GM10847 (cell line): ENCODE data around the gene ARHGEF38.

Experiments
- POLR2A ChIP-seq: IDR thresholded peaks from 2 replicates; pipeline ENCODE4 v1.6.1; 2011; ENCODE audit not compliant: insufficient read length; ENCODE audit errors: extremely low read depth

ARHGEF38 gene

GRCh38 chr4:105622269-105622668 is 69.8 kb downstream of the ARHGEF38 start:
- TF ChIP-seq POLR2A: no peak

GRCh38 chr4:105623099-105623498 is 70.7 kb downstream of the ARHGEF38 start:
- no peak for TF ChIP-seq POLR2A

- TF ChIP-seq POLR2A: no peak
Observed at GRCh38 chr4:105624530-105624929, 72.1 kb downstream of the ARHGEF38 start.

GRCh38 chr4:105625214-105625613 is 72.8 kb downstream of the ARHGEF38 start:
- no peak for TF ChIP-seq POLR2A

- no peak for TF ChIP-seq POLR2A
Observed at GRCh38 chr4:105626846-105627245, 74.4 kb downstream of the ARHGEF38 start.

- no peak for TF ChIP-seq POLR2A
Observed at GRCh38 chr4:105627620-105628019, 75.2 kb downstream of the ARHGEF38 start.

GRCh38 chr4:105630670-105631655 is 78.5 kb downstream of the ARHGEF38 start:
- no peak for TF ChIP-seq POLR2A

- no peak for TF ChIP-seq POLR2A
Observed at GRCh38 chr4:105631818-105632400, 79.5 kb downstream of the ARHGEF38 start.

GRCh38 chr4:105632599-105632998 is 80.2 kb downstream of the ARHGEF38 start:
- TF ChIP-seq POLR2A: no peak

GRCh38 chr4:105633241-105633640 is 80.8 kb downstream of the ARHGEF38 start:
- TF ChIP-seq POLR2A: no peak

- no peak for TF ChIP-seq POLR2A
Observed at GRCh38 chr4:105634402-105635080, 82.1 kb downstream of the ARHGEF38 start.

- no peak for TF ChIP-seq POLR2A
Observed at GRCh38 chr4:105637408-105638176, 85.2 kb downstream of the ARHGEF38 start.

- no peak for TF ChIP-seq POLR2A
Observed at GRCh38 chr4:105641845-105642244, 89.4 kb downstream of the ARHGEF38 start.

- no peak for TF ChIP-seq POLR2A
Observed at GRCh38 chr4:105644257-105644656, 91.8 kb downstream of the ARHGEF38 start.

GRCh38 chr4:105645440-105645839 is 93.0 kb downstream of the ARHGEF38 start:
- TF ChIP-seq POLR2A: no peak
